ENCODE measurements around the gene ARHGAP4. TPM values are rescaled to one million over a fixed set of nuclear protein-coding genes. Genes with fewer than 3 reads are reported as not detected.

Gene ARHGAP4
- total and polyA plus RNA-seq, 2 donors (not counting 3 experiments of a cell fraction or from before 2014, with no cell fraction given), result 20.9 to 33.3 TPM

DNA sequence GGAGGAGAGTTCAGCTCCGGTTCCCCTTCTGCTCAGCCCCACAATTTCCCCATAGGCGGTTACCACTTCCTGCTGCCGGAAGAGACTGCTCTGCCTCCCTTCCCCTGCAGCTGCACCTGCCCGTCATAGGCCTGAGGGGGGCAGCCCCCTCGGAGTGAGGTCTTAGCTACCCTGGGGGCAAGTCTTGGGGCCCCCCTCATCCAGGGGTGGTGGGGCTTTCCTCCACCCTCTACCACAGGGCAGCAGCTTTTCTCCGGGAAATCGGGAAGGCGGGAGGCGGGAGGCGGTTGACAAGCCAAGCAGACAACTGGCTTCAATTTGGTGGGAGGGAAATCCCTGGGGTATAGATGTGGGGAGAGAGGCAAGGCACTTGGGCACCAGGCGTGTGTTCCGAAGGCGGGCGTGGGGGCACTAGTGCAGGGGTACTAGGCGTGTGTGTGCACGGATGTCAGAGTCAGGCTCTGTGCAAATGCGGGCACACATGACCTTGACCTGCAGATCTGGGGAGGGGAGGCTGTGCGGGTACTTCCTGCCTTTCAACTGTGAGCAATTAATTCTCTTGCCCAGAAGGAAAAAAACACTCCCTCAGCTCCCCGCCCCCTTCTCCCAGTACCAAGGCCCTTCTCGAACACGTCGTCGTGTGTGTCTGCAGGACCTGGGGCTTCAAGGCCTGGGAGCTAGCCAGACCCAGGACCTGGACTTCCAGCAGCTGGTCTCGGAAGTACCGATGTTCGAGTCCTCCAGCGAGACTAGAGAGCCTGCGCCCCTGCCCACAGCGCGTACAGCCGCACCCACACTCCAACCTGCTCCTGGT is 1.0 kb upstream of the ARHGAP4 start:
- dilution Hi-C loops (cut with MboI; ENCODE audit: extremely low pct_ligation_motif_present, low sequenced_read_pairs), result no loop called here
- Histone ChIP-seq H3K4me2 (ENCODE audit: insufficient read depth, low read length) (peak overlapping the region; percentile 77), H3K79me2 (ENCODE audit: control insufficient read depth, insufficient read depth, low read length) (peaks cover 7% of the 10 kb centered on the region), H3K4me1 (ENCODE audit: control insufficient read depth, extremely low read depth, insufficient read depth, low read length) (peaks cover 47% of the 10 kb centered on the region), H3K4me3 (replicated peaks in 1 of 3; ENCODE audit: insufficient read depth in 1 of 3, low read depth in 1 of 3, low read length in 3 of 3) (peak overlapping the region in 2 of 3 experiments; percentile 44 to 49), H3K9me3 (replicated peaks; ENCODE audit: control insufficient read depth, insufficient read depth, low read length) (no peaks in the 10 kb centered on the region), H3K9me1 (replicated peaks; ENCODE audit: control insufficient read depth, extremely low read depth, insufficient read depth, low read length) (no peaks in the 10 kb centered on the region), H3K27ac (ENCODE audit: insufficient read depth, low read depth, low read length) (peak overlapping the region; percentile 100), H3K27me3 (ENCODE audit: control insufficient read depth in 2 of 2, insufficient read depth in 2 of 2, low read length in 2 of 2) (no peaks in the 10 kb centered on the region), H3K36me3 (ENCODE audit: control insufficient read depth in 2 of 2, extremely low read depth in 1 of 2, insufficient read depth in 2 of 2, low read length in 2 of 2) (peaks cover 0 to 12% of the 10 kb centered on the region in 2 experiments), H2AFZ (ENCODE audit: low read depth, low read length) (no peak overlapping the region), H3K9ac (replicated peaks; ENCODE audit: extremely low read depth, insufficient read depth, low read length) (peak overlapping the region; percentile 96), H4K20me1 (replicated peaks; ENCODE audit: control insufficient read depth, extremely low read depth, insufficient read depth, low read length) (no peaks in the 10 kb centered on the region)
- DNase-seq (ENCODE audit: low read depth, low spot score), result peak; percentile 71
- POLR2A ChIA-PET, result interaction anchor here (1.3 to 1.6 kb wide), 2 partner anchors 20 to 161 kb away, joined by 3 to 4 read pairs; no protein-coding TSS in a partner anchor
- FAIRE-seq, result no peak
- no TSS peak for BruUV-seq (replicated peaks)
- CTCF ChIA-PET, result interaction anchor here (1.6 to 9.0 kb wide), 2 partner anchors 13 to 21 kb away, joined by 3 to 253 read pairs; partner anchors contain the start of gene RENBP
- no peak for TF ChIP-seq FOS (IDR thresholded peaks at IDR 0.05; ENCODE audit: borderline replicate concordance, insufficient read depth, low read length)
- TF ChIP-seq, protein P1, sequence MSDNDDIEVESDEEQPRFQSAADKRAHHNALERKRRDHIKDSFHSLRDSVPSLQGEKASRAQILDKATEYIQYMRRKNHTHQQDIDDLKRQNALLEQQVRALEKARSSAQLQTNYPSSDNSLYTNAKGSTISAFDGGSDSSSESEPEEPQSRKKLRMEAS (IDR thresholded peaks at IDR 0.05; ENCODE audit: insufficient read depth, insufficient read length), result no peak
- TF ChIP-seq GATA2 (IDR thresholded peaks at IDR 0.05; ENCODE audit: insufficient read depth, insufficient read length, low read depth, low read length), result no peak
- TF ChIP-seq JUN (IDR thresholded peaks at IDR 0.05; ENCODE audit: borderline replicate concordance, insufficient read depth, insufficient read length, low read depth), result no peak
- TF ChIP-seq, protein P2, sequence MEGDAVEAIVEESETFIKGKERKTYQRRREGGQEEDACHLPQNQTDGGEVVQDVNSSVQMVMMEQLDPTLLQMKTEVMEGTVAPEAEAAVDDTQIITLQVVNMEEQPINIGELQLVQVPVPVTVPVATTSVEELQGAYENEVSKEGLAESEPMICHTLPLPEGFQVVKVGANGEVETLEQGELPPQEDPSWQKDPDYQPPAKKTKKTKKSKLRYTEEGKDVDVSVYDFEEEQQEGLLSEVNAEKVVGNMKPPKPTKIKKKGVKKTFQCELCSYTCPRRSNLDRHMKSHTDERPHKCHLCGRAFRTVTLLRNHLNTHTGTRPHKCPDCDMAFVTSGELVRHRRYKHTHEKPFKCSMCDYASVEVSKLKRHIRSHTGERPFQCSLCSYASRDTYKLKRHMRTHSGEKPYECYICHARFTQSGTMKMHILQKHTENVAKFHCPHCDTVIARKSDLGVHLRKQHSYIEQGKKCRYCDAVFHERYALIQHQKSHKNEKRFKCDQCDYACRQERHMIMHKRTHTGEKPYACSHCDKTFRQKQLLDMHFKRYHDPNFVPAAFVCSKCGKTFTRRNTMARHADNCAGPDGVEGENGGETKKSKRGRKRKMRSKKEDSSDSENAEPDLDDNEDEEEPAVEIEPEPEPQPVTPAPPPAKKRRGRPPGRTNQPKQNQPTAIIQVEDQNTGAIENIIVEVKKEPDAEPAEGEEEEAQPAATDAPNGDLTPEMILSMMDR (IDR thresholded peaks at IDR 0.05; ENCODE audit: extremely low read depth in 1 of 2, insufficient read depth in 1 of 2, low read depth in 1 of 2, low read length in 2 of 2), result no peak
- TF ChIP-seq MYC (IDR thresholded peaks at IDR 0.05; ENCODE audit: low read depth, low read length), result no peak
- no peak for TF ChIP-seq POLR2A (IDR thresholded peaks at IDR 0.05; ENCODE audit: low read depth, low read length)
- TF ChIP-seq POLR2AphosphoS5 (IDR thresholded peaks at IDR 0.05; ENCODE audit: insufficient read depth, low read depth, low read length), result peak; percentile 69
- intact Hi-C loops (cut with micrococcal nuclease), result loop anchor here (1.0 kb wide), 1 partner anchor 163 kb away; the partner anchor contains the start of gene PLXNB3

All from endothelial cell of umbilical vein (primary cell).